Erythroblast (primary cell): Measurements from ENCODE around the gene ST6GALNAC3.

Source experiments
- DNase-seq, 2 experiments: peaks; one replicate each; lab custom pipeline; 2025; lab: John Stamatoyannopoulos, UW
- GATA1 ChIP-seq: IDR thresholded peaks from 2 replicates; pipeline ENCODE4 v1.6.1; 2011; ENCODE audit warnings: low read depth, mild to moderate bottlenecking, control low read depth, low read length, moderate library complexity
- POLR2A ChIP-seq: IDR thresholded peaks from 2 replicates; pipeline ENCODE4 v1.6.1; 2011; ENCODE audit warnings: mild to moderate bottlenecking, low read length

Gene ST6GALNAC3

GRCh38 chr1:76130992-76131391 is 56.4 kb downstream of the ST6GALNAC3 start:
- no peak for DNase-seq
- no peak for TF ChIP-seq GATA1
- TF ChIP-seq POLR2A, result no peak

DNA sequence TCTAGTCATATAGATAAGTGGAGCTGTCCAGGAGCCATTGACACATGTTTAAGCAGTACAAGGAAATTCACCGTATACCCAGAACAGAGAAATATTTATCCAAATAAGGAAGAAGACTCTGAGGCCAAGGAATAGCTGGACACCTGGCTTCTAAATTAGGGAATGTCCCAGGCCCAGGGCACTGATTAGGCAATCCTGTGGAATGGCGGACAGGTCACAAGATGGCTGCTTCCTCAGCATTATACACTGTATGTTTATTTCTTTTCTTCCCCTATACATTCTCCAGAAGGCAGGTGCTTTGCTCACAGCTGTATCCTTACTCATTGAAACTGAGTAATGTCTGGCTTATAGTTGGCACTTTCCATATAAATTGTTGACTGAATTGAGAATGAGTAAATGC is 59.4 kb downstream of the ST6GALNAC3 start:
- no peak for TF ChIP-seq GATA1
- TF ChIP-seq POLR2A, result no peak
- DNase-seq, result no peak

DNA sequence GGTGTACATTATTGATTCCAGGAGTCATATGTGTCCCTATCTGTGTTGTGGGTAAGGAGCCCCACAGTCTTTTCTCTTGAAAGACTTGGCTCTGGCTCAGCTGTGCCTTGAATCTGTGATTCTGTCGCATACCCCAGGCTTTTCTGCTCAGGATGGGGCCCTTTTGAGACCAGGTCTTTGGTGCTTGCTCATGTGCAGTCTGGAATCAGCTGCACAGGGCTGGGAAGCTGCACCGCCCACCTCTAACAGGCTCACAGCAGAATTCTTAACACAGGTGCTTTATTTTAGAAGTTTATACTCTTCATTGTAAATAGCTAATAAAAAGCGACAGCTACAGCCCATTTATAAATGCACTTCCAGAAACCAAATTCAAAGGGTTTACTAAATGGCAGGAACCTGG is 61.3 kb downstream of the ST6GALNAC3 start:
- DNase-seq, result no peak

GRCh38 chr1:76136894-76137293 is 62.3 kb downstream of the ST6GALNAC3 start:
- DNase-seq, result no peak
- TF ChIP-seq GATA1, result no peak
- no peak for TF ChIP-seq POLR2A

More for the DNA sequence above, 61.3 kb downstream of the ST6GALNAC3 start:
- TF ChIP-seq GATA1 (no peak), POLR2A (no peak)

GRCh38 chr1:76137746-76138145 is 63.2 kb downstream of the ST6GALNAC3 start:
- TF ChIP-seq GATA1, result no peak
- no peak for TF ChIP-seq POLR2A

GRCh38 chr1:76138217-76138616 is 63.7 kb downstream of the ST6GALNAC3 start:
- no peak for DNase-seq
- no peak for TF ChIP-seq POLR2A
- no peak for TF ChIP-seq GATA1

More at GRCh38 chr1:76137746-76138145, 63.2 kb downstream of the ST6GALNAC3 start:
- no peak for DNase-seq

DNA sequence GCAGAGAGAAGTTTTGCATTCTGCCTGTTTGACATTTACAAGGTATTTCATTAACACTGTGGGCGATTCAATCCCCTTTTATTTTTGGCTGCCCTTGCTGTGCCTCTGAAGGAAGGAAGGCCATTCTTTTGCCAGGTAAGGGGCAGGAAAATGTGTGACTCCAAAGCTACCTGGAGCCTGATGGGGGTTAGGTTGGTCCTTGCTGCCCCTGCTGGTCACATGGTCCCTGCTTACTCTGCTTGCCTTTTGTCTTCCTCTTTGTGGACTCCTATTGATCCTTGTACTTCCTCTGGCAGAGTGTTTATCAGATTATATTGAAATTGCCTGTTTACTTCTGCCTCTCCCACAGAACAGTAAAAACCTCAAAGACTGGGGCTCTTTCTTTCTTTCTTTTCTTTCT is 65.7 kb downstream of the ST6GALNAC3 start:
- TF ChIP-seq POLR2A, result no peak
- no peak for TF ChIP-seq GATA1
- no peak for DNase-seq

DNA sequence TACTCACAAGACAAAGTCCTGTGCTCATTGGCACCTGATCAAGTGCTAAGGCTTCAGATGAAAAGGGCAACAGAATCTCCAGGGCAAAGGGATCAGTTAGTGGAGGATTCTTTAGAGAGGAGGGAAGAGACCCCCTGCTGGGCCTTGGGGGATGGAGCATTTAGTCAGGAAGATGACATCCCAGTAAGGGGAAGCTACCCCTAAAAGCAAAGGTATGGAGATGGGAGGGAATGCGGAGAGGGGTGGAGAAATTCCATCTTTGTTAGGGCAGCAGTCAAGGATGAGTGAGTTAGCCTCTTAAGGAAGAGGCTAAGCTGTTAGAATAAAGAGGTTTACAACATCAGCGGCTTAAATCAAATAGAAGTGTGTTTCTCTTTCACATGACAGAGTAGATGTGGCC is 67.4 kb downstream of the ST6GALNAC3 start:
- no peak for DNase-seq
- TF ChIP-seq GATA1 (no peak), POLR2A (no peak)

GRCh38 chr1:76142771-76143540 is 68.4 kb downstream of the ST6GALNAC3 start:
- TF ChIP-seq GATA1 (no peak), POLR2A (no peak)
- DNase-seq, result no peak

DNA sequence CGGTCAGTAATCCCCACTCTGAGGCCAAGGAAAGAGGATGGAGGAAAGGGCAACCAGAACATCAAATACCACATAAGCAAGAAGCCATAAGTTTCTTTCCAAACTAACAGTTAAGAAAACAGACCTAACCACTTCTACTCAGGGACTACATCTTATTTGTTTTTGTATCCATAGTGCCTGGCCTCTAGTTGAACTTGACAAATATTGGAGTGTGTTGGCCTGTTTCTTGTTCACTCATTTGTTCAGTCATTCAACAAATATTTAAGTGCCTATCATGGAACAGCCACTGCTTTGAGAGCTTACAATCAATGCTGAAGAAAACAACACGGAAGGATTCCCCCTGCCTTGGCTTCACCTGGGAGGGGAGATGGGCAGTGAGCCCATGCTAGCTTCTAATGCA is 69.7 kb downstream of the ST6GALNAC3 start:
- TF ChIP-seq POLR2A (no peak), GATA1 (no peak)
- no peak for DNase-seq

DNA sequence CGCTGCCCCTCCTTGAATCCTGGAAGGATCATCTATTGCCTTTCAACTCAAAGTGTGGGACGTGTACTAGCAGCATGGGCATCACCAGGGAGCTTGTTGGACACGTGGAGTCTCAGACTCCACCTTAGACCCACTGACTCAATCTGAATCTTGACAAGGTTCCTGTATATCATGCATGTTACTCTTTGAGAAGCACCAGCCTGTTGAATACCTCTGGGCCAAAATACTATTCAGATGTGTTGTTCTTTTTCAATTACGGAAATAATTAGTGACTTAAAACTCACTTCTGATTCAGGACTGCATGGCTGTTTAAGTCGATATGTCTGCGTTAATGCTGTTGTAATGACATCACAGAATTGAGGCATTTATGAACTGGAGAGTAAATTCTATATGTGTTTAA is 70.8 kb downstream of the ST6GALNAC3 start:
- TF ChIP-seq POLR2A, result no peak
- no peak for TF ChIP-seq GATA1
- DNase-seq, result no peak

DNA sequence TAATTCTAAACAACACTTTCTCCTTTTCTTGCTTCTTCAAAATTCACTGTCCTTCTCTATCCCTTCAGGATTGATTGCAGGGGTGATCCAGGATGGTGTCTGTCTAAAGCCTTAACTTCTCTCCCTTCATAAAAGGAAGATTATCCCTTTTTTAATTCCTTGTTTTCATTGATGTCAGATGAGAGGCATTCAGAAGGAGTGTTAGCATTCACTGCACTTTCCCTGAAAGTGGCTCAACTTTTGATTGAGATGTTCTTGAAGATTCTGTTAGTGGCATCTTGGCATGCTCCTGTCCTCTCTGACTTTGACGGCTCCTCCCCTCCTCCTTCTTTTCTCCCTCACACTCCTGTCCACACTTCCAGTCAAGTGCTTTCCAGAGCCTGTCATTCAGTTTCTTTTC is 71.6 kb downstream of the ST6GALNAC3 start:
- TF ChIP-seq GATA1, result no peak
- TF ChIP-seq POLR2A, result no peak
- no peak for DNase-seq

DNA sequence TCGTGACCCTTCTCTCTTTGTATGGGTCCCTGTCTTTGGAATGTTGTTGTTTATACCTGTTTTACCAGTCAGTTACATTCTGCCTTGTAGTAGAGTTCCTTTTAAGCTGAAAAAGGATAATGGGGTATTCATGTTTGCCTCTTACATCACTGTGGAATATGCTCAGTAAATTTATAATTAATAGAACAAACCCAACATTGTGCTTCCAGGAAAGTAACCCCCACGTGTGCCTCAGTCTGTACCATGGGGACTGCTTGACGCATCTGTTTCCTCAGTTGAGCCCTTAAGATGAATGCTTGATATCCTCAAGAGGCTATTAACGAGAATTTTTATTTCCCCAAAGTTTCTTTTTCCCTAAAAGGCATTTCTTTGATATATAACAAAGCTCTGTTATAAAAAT is 73.4 kb downstream of the ST6GALNAC3 start:
- DNase-seq, result no peak
- TF ChIP-seq POLR2A, result no peak
- TF ChIP-seq GATA1, result no peak

DNA sequence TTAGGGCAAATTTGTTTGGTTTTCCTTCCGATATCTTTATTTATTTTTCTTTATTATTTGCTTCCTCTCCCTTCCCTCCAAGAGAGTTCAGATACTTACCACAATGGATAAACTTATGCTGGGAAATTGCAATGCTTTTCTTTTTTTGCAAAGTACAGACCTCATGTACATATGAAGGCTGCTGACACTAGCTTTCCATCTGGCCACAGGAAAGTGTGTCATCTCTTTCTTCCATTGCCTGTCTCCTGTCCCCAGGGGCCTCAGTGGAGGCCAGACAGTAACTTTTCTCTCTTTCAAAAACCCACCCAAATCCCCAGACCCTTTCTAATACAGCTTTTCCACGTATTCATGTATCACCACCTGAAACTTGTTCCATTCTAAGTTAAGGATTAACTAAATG is 73.9 kb downstream of the ST6GALNAC3 start:
- no peak for DNase-seq
- TF ChIP-seq GATA1, result no peak
- TF ChIP-seq POLR2A, result no peak

GRCh38 chr1:76153841-76154205 is 79.3 kb downstream of the ST6GALNAC3 start:
- no peak for DNase-seq
- TF ChIP-seq GATA1 (no peak), POLR2A (no peak)
